HG03103 (cell line): ENCODE results near the gene TTC12.
"Not testable (repeated sequence)": the region's sequence is repeated elsewhere in the genome, so short reads cannot be mapped to it uniquely, and the experiment has no call there.

Experiments
- ATAC-seq: cut with Tn5 transposase; IDR thresholded peaks from one replicate; pipeline ENCODE4 v1.9.1; 2021; ENCODE audit warnings: low read depth; ENCODE audit not compliant: unreplicated experiment

Gene TTC12

DNA sequence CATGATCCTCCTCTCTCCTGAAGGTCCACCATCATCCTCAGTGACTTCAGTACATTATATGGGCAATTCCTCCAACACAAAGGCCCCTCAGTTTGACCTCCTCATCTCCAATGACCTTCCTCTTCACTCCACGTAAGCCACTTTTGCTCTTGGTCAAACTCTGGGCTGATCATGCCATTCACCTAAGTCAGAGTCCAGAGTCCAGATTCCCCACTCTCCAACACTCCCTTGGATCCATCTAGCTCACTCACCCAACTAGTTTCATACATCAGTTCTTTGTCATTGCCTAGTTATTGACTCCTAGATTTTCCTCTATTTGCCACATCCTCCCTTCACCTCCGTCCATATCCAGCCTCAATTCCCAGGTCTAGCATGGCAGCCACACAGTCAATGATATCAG, 30.5 kb upstream of the TTC12 start:
- no peak for ATAC-seq

GRCh38 chr11:113286009-113286408, 28.4 kb upstream of the TTC12 start:
- no peak for ATAC-seq

- ATAC-seq: no peak
Measured at GRCh38 chr11:113286509-113287497, 27.6 kb upstream of the TTC12 start.

DNA sequence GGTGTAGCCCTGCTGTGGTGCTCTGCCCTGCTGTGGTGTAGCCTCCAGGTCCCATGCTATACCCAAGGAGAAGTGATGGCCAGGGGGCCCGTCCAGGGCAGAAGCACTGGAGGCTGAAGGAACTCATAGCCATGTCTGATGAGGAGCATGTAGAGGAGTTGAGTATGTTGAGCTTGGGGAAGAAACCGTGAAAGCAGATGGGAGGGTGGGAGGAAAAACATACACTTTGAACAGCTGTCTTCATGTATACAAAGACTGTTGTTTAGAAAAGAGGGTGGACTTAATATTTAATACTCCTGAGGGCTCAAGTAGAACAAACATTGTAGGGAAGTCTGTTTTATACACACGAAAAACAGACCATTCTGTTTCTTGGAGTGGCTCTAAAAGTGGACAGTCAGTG, 26.6 kb upstream of the TTC12 start:
- no peak for ATAC-seq

GRCh38 chr11:113288286-113288863, 26.0 kb upstream of the TTC12 start:
- ATAC-seq: no peak

- peak; percentile 80 for ATAC-seq
Measured at GRCh38 chr11:113289431-113290187, 24.8 kb upstream of the TTC12 start.

DNA sequence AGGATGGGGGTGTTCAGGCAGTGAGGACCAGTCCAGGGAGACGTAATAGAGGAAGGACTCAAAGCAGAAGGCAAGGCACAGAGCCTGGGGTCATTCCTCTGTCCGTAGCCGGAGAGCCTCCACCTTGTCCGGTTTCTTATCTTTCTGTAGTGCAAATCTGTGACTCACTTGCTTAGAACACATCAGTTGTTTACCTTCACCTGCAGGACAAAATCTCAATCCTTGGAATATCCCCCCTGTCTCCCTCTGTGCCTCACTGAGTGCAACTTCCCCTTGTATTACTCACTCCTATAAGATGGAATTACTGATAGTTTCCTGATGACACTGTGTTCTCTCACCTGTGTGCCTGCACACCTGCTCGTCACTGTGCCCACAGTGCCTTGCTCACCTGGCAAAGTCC, 20.4 kb upstream of the TTC12 start:
- no peak for ATAC-seq

DNA sequence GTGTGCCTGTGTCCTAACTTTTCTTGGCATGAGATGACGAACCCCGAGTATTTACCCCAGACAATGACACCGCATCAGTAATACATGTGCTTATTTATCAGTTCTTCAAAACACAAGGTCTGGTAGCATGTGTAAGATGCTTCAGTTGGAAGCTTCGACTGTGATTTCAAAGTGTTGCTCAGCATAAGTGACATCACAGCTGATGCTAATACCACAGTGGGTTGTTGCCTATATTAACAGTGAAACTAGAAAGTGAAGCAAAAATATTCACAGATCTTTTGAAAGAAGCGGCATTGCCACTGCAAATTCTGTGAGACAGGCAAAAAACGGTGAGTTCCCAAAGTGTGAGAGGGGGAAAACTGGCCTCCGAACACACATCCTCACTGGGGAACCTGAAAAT, 18.4 kb upstream of the TTC12 start:
- ATAC-seq: no peak

GRCh38 chr11:113296447-113297205, 17.8 kb upstream of the TTC12 start:
- ATAC-seq: no peak

DNA sequence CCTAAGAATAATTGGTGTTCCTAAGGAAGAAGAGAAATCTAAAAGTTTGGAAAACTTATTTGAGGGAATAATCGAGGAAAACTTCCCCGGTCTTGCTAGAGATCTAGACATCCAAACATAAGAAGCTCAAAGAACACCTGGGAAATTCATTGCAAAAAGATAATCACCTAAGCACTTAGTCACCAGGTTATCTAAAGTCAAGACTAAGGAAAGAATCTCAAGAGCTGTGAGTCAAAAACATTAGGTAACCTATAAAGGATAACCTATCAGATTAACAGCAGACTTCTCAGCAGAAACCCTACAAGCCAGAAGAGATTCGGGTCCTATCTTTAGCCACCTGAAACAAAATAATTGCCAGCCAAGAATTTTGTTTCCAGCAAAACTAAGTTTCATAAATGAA, 15.9 kb upstream of the TTC12 start:
- ATAC-seq: not testable (repeated sequence)

GRCh38 chr11:113304916-113305315, 9.5 kb upstream of the TTC12 start:
- no peak for ATAC-seq

DNA sequence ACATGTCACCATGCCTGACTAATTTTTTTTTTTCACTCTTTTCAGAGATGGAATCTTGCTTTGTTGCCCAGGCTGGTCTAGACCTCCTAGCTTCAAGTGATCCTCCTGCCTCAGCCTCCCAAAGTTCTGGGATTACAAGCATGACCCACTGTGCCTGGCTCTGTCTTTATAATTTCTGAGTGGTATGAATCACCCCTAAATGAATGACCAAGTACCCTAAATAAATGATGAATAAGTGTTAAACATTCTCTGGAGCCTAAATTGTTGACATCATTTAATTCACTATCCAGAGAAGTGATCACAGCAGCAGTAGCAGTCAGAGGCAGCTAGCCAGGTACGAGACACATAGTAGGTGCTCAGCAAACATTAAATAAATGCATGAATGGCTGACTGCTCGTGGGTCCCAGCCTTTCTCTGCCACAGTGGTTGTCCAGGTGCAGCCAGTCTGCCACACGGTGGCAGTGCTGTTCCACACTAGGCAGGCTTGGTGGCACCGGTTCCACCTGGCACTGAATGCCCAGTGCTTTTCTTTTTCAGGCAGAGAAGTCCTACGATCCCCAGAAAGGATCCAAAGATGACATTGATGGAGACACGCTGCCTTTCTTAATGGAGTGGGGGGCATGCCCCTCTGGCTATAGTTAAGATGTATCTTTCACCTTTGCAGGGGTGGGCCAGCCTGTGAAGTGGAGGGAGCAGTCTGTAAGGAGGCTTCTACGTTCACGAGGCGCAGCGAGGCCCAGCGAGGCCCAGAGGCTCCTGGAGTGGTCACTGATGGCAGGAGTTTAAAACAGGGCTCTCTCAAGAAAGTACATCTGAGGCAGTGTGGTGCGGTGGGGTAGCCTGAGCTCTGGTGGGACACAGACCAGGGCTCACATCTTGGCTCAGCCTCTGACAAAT, 8.7 kb upstream of the TTC12 start:
- ATAC-seq: no peak

DNA sequence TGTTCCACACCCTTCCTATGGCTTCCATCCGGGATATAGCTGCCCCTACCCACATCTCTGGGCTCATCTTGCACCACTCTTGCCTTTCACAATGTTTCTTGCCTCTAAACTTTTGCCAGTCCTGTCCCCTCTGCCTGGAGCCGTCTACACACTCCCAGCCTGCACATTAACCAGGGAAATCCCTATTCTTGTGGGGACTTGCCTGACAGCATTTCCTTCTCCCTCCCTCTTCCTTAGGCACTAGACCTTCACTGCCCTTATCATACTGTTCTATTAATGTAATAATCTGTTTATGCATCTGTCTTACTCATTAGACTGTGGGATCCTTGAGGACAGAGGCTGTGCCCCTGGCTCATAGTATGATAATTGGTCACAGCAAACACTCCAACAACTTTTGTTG, 5.8 kb upstream of the TTC12 start:
- ATAC-seq: no peak

DNA sequence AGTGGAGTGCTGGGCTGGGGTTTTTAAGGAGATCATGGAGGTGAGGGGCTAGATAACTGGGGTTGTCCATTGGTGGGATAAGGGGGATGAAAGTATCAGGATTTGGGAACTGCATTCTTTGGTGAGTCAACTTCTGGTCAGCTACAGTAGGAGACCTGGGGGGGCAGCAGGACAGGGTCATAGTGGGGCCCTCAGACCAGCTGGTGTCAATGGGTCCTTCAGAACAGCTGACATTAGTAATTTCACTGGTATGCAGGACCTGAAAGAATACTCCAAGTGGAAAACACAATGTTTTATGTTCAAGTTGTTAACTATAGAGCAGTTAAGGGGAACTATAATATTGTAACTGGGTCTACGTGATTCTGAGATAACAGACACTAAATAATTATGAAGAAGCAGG, 2.8 kb upstream of the TTC12 start:
- ATAC-seq: no peak

- no peak for ATAC-seq
Measured at GRCh38 chr11:113313601-113314000, 782 bp upstream of the TTC12 start.

GRCh38 chr11:113314065-113314388, 356 bp upstream of the TTC12 start:
- ATAC-seq: no peak

DNA sequence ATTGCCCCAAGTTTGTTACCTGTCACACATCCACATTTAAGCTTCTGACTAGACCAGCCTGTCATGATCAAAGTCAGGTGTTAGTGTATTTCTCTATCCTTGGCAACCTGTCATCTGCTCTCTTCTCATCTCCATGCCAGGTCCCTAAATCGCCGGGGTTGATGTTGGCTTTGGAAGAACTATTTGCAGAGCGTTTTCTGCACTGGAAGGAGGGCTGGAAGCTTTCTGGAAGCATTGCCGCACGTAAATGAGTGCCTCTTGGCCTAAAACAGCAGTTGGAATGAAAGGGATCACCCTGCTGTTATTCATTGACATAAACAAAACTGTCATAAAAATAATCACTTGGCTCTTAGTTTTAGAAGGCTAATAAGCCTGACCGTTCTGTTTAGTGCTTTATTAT, 1.4 kb downstream of the TTC12 start:
- ATAC-seq: no peak

DNA sequence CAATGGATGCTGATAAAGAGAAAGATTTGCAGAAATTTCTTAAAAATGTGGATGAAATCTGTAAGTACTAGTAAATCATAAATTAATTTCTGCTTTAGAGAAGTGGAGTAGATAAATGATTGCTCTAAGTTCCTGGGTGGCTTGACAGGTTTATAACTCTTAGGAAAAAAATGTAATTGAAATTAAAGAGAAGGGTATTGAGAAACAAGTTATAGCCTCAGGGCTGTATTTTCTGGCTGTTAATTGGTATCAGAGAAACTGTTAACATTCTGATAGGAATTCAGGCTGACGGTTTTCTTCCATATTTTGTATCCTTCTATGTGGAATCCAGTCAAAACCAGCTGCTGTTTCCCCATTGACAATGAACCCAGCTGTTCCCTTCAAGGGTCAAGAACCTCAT, 1.9 kb downstream of the TTC12 start:
- ATAC-seq: no peak

DNA sequence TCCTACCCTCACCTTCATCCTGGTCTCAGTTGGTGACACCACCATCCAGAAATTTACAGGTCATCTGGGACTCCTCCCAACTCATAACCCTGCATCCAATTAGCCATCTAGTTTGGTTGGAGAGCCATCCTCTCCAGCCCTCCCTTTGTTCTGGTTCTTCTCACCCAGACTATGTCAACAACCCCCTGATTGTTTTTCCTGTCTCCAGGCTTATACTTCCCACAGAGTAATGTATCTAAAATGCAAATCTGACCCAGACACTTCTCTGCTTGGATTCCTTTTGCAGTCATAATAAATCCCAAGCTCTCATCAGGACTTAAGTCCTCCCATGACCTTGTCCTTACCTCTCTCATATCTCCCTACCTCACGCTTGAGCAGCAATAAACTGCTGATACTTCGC, 3.0 kb downstream of the TTC12 start:
- no peak for ATAC-seq

DNA sequence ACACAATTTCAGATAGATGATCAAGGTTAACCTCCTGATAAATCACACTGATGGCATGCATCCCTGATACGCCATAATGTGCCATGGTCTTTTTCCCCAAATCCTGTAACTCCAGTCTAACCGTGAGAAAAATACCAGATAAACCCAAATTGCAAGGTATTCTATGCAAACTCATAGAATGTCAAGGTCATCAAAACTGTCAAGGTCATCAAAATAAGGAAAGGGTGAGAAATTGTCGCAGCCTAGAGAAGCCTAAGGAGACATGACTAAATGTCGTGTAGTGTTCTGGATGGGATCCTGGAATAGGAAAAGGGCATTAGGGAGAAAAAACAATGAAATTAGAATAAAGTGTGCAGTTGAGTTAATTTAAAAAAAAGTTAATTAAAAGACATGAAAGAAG, 4.7 kb downstream of the TTC12 start:
- no peak for ATAC-seq
